HCT116 (cell line): ENCODE results near the gene GRIP2. TPM values are rescaled to one million over a fixed set of nuclear protein-coding genes. Genes with fewer than 3 reads are reported as not detected.

Experiments used
- ATAC-seq: fragments of 200-7000 bp; cut with Tn5 transposase; 2 replicates; pipeline ENCODE4 v1.9.1; 2020; ENCODE audit warnings: mild to moderate bottlenecking, moderate library complexity
- BruUV-seq: library from RNA; stranded (reverse); fragments of 400-500 nt; replicated peaks from 2 replicates; lab custom pipeline; 2021; lab: Mats Ljungman, UMichigan
- CTCF ChIA-PET: fragments of 300-600 bp; sonication (Branson Sonifier 250); formaldehyde crosslinking; loops from one replicate; lab custom pipeline; 2021; ENCODE audit warnings: antibody characterized with exemption; lab: Charles Lee
- POLR2A ChIA-PET: fragments of 300-600, 350-600 bp; sonication (Branson Sonifier 250); formaldehyde crosslinking; loops from one replicate; lab custom pipeline; 2021; ENCODE audit warnings: antibody characterized with exemption; lab: Charles Lee
- RAD21 ChIA-PET, 2 experiments: fragments of 300-600 bp; sonication (Branson Sonifier 250); formaldehyde crosslinking; loops; one replicate each; lab custom pipeline; 2023; ENCODE audit warnings: low total read pairs in 2 of 2; ENCODE audit not compliant: uncharacterized antibody in 2 of 2, unreplicated experiment in 2 of 2, low non-redundant PET in 1 of 2; lab: Charles Lee
- DNase-seq: peaks from one replicate; pipeline ENCODE4 v3.0.0-alpha.2; 2010; ENCODE audit warnings: low read depth, low spot score
- H2AFZ ChIP-seq: fragments of 200-600 bp; shearing (Covaris generic), sonication (generic); 2 replicates; pipeline ENCODE4 v1.6.1; 2017; ENCODE audit warnings: low read depth, mixed run types, mixed read lengths, antibody characterized with exemption, low read length; ENCODE audit not compliant: poor library complexity, severe bottlenecking
- H3K27ac ChIP-seq: 2 replicates; pipeline ENCODE4 v1.5.1; 2012; ENCODE audit warnings: low read depth, low read length
- H3K27me3 ChIP-seq: fragments of 200-600 bp; sonication (generic); 2 replicates; pipeline ENCODE4 v1.6.1; 2016; ENCODE audit warnings: mixed run types, low read length, mixed read lengths; ENCODE audit not compliant: insufficient read depth
- H3K36me3 ChIP-seq, 2 experiments: fragments of 200-500 bp in 1 of 2; fragments of 200-600 bp in 1 of 2; sonication (Bioruptor generic) in 1 of 2; sonication (generic) in 1 of 2; 2 replicates each; pipeline versions ENCODE4 v1.5.1 to v1.6.1; 2014 to 2016; ENCODE audit warnings: low read length in 2 of 2, inconsistent platforms in 1 of 2, mixed read lengths in 1 of 2, mixed run types in 1 of 2; ENCODE audit not compliant: insufficient read depth in 2 of 2, control insufficient read depth in 1 of 2
- H3K4me1 ChIP-seq, 2 experiments: fragments of 200-600 bp in 1 of 2; sonication (generic) in 1 of 2; 2 replicates each; pipeline versions ENCODE4 v1.5.1 to v1.6.1; 2012 to 2017; ENCODE audit warnings: low read length in 2 of 2, inconsistent platforms in 1 of 2, mild to moderate bottlenecking in 1 of 2, mixed read lengths in 1 of 2, mixed run types in 1 of 2, moderate library complexity in 1 of 2; ENCODE audit not compliant: insufficient read depth in 2 of 2, control insufficient read depth in 1 of 2
- H3K4me2 ChIP-seq: fragments of 200-600 bp; sonication (generic); 2 replicates; pipeline ENCODE4 v1.6.1; 2017; ENCODE audit warnings: mixed run types, low read length, mixed read lengths
- H3K4me3 ChIP-seq, 2 experiments: fragments of 200-600 bp in 1 of 2; sonication (generic) in 1 of 2; replicated peaks in 1 of 2; 2 replicates each; pipeline ENCODE4 v1.5.1; 2011 to 2016; ENCODE audit warnings: low read length in 2 of 2, control low read depth in 1 of 2, low read depth in 1 of 2, mild to moderate bottlenecking in 1 of 2, mixed read lengths in 1 of 2, mixed run types in 1 of 2
- H3K79me2 ChIP-seq: fragments of 200-600 bp; sonication (generic); 2 replicates; pipeline ENCODE4 v1.6.1; 2017; ENCODE audit warnings: mild to moderate bottlenecking, mixed run types, low read length, moderate library complexity, mixed read lengths; ENCODE audit not compliant: insufficient read depth
- H3K9ac ChIP-seq: fragments of 200-600 bp; sonication (generic); 2 replicates; pipeline ENCODE4 v1.6.1; 2016; ENCODE audit warnings: low read length, mixed read lengths
- H3K9me2 ChIP-seq: fragments of 200-600 bp; sonication (generic), shearing (Covaris generic); 2 replicates; pipeline ENCODE4 v1.6.1; 2017; ENCODE audit warnings: mixed run types, mild to moderate bottlenecking, moderate library complexity; ENCODE audit not compliant: insufficient read depth
- H3K9me3 ChIP-seq, 2 experiments: fragments of 200-500 bp in 1 of 2; fragments of 200-600 bp in 1 of 2; sonication (Bioruptor generic) in 1 of 2; sonication (generic) in 1 of 2; 2 replicates each; pipeline ENCODE4 v1.6.1; 2014 to 2017; ENCODE audit warnings: low read length in 2 of 2, mixed read lengths in 2 of 2, inconsistent platforms in 1 of 2, low read depth in 1 of 2, mild to moderate bottlenecking in 1 of 2, mixed run types in 1 of 2, moderate library complexity in 1 of 2; ENCODE audit not compliant: control insufficient read depth in 1 of 2, insufficient read depth in 1 of 2
- H4K20me1 ChIP-seq: fragments of 200-600 bp; sonication (generic), shearing (Covaris generic); 2 replicates; pipeline ENCODE4 v1.6.1; 2017; ENCODE audit warnings: mixed run types, mild to moderate bottlenecking, moderate library complexity; ENCODE audit not compliant: insufficient read depth
- CBX3 ChIP-seq: IDR thresholded peaks from 2 replicates; pipeline ENCODE4 v1.6.1; 2012; ENCODE audit warnings: low read depth
- CEBPB ChIP-seq: IDR thresholded peaks from 2 replicates; pipeline ENCODE4 v1.6.1; 2012; ENCODE audit warnings: low read depth
- CTCF ChIP-seq, 3 experiments: fragments of 200-600 bp in 1 of 3; sonication (generic) in 1 of 3; IDR thresholded peaks in 2 of 3; conservative IDR thresholded peaks in 1 of 3; 2 replicates each; pipeline ENCODE4 v1.5.1; 2012 to 2017; ENCODE audit warnings: low read depth in 2 of 3, low read length in 2 of 3, antibody characterized with exemption in 1 of 3, borderline replicate concordance in 1 of 3, control low read depth in 1 of 3, mild to moderate bottlenecking in 1 of 3, mixed read lengths in 1 of 3, mixed run types in 1 of 3, moderate library complexity in 1 of 3; ENCODE audit not compliant: insufficient read depth in 1 of 3
- EZH2 ChIP-seq: fragments of 200-600 bp; sonication (generic); IDR thresholded peaks from 2 replicates; pipeline ENCODE4 v1.6.1; 2017; ENCODE audit warnings: antibody characterized with exemption, mixed run types
- FOSL1 ChIP-seq: IDR thresholded peaks from 2 replicates; pipeline ENCODE4 v1.6.1; 2012; ENCODE audit warnings: low read depth
- JUND ChIP-seq: IDR thresholded peaks from 2 replicates; pipeline ENCODE4 v1.6.1; 2012
- MAX ChIP-seq: IDR thresholded peaks from 2 replicates; pipeline ENCODE4 v1.6.1; 2012
- POLR2A ChIP-seq: IDR thresholded peaks from 2 replicates; pipeline ENCODE4 v1.7.0; 2011; ENCODE audit warnings: borderline replicate concordance; ENCODE audit not compliant: insufficient read depth, insufficient read length; ENCODE audit errors: extremely low read depth
- RAD21 ChIP-seq: IDR thresholded peaks from 2 replicates; pipeline ENCODE4 v1.6.1; 2012; ENCODE audit warnings: low read depth, mild to moderate bottlenecking
- SP1 ChIP-seq: IDR thresholded peaks from 2 replicates; pipeline ENCODE4 v1.6.1; 2012; ENCODE audit warnings: low read depth
- SRF ChIP-seq: IDR thresholded peaks from 2 replicates; pipeline ENCODE4 v1.6.1; 2012; ENCODE audit warnings: low read depth
- ZFX ChIP-seq: fragments of 450-650 bp; IDR thresholded peaks from 2 replicates; pipeline ENCODE4 v1.6.1; 2017
- intact Hi-C: fragments of 100-400 bp; cut with micrococcal nuclease; formaldehyde crosslinking; loops from 2 replicates; pipeline ENCODE4 v1.10.0; 2022
- total RNA-seq: library from RNA; stranded (reverse); gene quantifications from one replicate; pipeline ENCODE4 v1.2.1, GENCODE V29; 2021; ENCODE audit not compliant: unreplicated experiment
- TF ChIP-seq, protein P1 (sequence below): IDR thresholded peaks from 2 replicates; pipeline ENCODE4 v1.6.1; 2011; ENCODE audit warnings: mild to moderate bottlenecking, low read length, moderate library complexity; ENCODE audit not compliant: insufficient replicate concordance; ENCODE audit errors: extremely low read depth

The GRIP2 gene
- total RNA-seq, 1 experiment from 2014 or later, result 0.34 TPM

DNA sequence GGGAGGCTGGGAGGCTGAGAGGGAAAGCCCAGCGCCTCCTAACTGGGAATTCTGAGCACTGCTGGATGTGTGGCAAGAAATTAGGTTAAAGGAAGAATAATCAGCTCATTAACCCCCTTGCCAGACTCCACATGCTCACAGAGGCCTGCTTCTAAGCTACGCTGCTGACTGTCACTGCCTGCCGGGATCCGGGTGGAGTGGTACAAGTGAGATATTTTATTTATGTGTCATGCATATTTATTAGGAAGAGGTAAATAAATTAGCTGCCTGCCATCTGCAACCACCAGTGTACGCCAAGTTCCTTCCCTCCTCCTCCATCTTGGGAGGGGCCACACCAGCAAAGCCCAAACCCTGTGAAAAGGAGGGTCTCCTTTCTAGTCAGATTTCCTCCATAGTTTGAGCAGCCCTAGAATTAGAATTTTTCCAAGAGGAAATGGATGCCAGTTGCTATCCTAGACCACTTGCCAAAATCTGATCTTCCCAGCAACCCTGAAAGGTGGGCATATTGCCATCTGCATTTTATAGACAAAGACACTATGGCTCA, 43.5 kb upstream of the GRIP2 start:
- RAD21 ChIA-PET, result no interaction called here
- H3K27me3 ChIP-seq, result peaks cover 13% of the 10 kb centered on the region; the same call in 1 of the 2 replicates

More for the DNA sequence above, 43.5 kb upstream of the GRIP2 start:
- no peak overlapping the region for H3K4me2 ChIP-seq
- intact Hi-C loops, result no loop called here
- BruUV-seq, result no TSS peak
- ATAC-seq (no peak), DNase-seq (no peak)
- no peak overlapping the region for H2AFZ ChIP-seq
- H3K36me3 ChIP-seq, result no peaks in the 10 kb centered on the region
- H3K9me2 ChIP-seq, result no peaks in the 10 kb centered on the region
- H4K20me1 ChIP-seq, result no peaks in the 10 kb centered on the region
- H3K9me3 ChIP-seq, result no peaks in the 10 kb centered on the region
- TF ChIP-seq ZFX (no peak), CTCF (IDR thresholded peaks at IDR 0.05 in 2 of 3, conservative IDR thresholded peaks at IDR 0.05 in 1 of 3; ENCODE audit: borderline replicate concordance in 1 of 3, insufficient read depth in 1 of 3, low read depth in 2 of 3, low read length in 2 of 3) (no peak), JUND (no peak), SP1 (no peak), MAX (no peak), RAD21 (no peak), EZH2 (no peak), CBX3 (no peak), FOSL1 (no peak), CEBPB (no peak), SRF (no peak), POLR2A (no peak)
- TF ChIP-seq, protein P1, sequence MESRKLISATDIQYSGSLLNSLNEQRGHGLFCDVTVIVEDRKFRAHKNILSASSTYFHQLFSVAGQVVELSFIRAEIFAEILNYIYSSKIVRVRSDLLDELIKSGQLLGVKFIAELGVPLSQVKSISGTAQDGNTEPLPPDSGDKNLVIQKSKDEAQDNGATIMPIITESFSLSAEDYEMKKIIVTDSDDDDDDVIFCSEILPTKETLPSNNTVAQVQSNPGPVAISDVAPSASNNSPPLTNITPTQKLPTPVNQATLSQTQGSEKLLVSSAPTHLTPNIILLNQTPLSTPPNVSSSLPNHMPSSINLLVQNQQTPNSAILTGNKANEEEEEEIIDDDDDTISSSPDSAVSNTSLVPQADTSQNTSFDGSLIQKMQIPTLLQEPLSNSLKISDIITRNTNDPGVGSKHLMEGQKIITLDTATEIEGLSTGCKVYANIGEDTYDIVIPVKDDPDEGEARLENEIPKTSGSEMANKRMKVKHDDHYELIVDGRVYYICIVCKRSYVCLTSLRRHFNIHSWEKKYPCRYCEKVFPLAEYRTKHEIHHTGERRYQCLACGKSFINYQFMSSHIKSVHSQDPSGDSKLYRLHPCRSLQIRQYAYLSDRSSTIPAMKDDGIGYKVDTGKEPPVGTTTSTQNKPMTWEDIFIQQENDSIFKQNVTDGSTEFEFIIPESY, result no peak
- peaks cover 2 to 8% of the 10 kb centered on the region in 2 experiments; a peak in 2 of 4 replicates for H3K4me1 ChIP-seq
- ChIA-PET CTCF (no interaction called here), POLR2A (no interaction called here)
- no peak overlapping the region for H3K4me3 ChIP-seq
- H3K79me2 ChIP-seq, result no peaks in the 10 kb centered on the region
- H3K27ac ChIP-seq, result no peak overlapping the region
- H3K9ac ChIP-seq, result no peak overlapping the region
